ENCODE results near the gene MYO3B.

MYO3B gene

DNA sequence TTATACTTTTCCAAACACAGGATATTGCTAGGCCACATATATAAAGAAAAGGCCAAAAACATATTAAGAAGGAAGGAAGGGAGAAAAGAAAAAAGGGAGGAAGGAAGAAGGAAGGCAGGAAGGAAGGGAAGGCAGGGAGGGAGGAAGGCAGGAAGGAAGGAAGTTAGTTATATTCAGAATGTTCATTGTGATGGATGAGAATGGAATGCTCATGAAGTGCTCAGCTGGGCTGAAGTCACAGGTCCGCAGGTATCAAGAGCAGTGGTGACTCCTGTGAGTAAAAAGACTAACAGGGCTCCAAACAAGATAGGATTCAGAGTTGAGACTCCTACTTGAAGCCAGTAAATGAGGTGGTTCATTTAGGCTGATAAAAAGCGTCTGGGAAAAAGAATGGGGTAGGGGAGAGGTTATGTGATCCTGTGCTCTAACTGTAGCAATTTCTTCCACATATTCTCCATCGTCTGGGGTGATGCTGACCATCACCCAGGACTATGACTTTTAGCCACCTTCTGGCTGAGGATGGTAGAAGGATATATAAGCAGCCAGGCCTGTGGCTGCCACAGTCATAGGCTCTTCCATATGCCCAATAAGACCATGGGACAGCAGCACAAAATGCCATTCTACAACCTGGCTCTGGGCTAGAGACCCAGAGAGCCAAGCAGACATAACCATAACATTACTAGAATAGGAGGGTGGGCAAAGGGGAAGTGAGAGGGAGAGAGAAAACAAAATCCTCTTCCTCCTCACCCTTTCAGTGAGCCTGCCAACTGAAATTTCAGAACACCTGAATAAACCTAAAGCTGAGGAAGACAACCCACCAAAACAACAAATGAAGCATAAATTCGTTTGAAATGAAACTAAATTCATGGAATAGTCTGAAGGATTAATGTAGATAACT lies 173.2 kb downstream of the MYO3B start:
- H3K9me3 Mint-ChIP-seq = no peaks in the 10 kb centered on the region
- H3K4me1 Mint-ChIP-seq = peaks cover 6% of the 10 kb centered on the region
- H3K27me3 Mint-ChIP-seq = peaks cover 25% of the 10 kb centered on the region
- no peak for ATAC-seq
- no peak overlapping the region for H3K27ac Mint-ChIP-seq
- no peaks in the 10 kb centered on the region for H3K36me3 Mint-ChIP-seq
- no peak overlapping the region for H3K4me3 Mint-ChIP-seq

DNA sequence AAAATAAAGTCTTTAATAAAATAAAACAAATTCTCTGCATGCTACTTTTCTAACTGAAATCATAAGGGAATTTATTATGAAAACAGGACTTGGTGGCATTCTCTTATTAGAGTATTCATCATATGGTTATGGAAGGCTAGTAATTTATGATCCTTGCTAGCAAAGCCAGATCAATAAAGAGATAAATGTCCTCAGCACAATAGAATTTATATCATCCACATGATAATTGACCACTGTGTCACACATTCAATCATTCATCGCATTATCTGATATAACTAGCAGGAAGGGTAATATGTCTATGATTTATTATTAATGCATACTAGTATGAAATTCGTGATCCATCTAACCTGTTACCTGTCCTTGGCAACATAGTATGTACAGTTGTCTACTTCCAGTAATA lies 175.8 kb downstream of the MYO3B start:
- Mint-ChIP-seq H3K4me1 (peaks cover 6% of the 10 kb centered on the region), H3K36me3 (no peaks in the 10 kb centered on the region), H3K27me3 (peaks cover 25% of the 10 kb centered on the region), H3K4me3 (no peak overlapping the region), H3K27ac (no peak overlapping the region), H3K9me3 (no peaks in the 10 kb centered on the region)
- ATAC-seq = no peak

DNA sequence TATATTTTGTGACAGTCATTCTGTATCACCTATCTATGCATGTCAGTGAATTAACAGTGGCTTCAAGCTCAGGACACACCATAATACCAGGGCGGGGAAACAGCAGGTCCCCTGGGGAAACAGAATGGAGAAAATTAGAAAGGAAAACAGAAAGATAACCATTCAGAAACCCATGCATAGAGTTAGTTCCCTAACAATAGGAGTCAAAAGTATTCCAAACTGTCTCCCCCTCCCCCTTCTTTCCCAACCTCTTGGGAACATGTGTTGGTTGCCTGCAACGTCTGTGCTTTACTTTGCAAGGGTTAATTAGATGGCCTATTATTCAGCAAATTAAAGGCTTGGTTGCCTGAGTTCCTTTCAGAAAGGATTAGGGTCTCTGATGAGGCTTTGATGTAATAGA lies 176.4 kb downstream of the MYO3B start:
- Mint-ChIP-seq H3K36me3 (no peaks in the 10 kb centered on the region), H3K27me3 (peaks cover 25% of the 10 kb centered on the region), H3K4me1 (peaks cover 6% of the 10 kb centered on the region), H3K4me3 (no peak overlapping the region), H3K9me3 (no peaks in the 10 kb centered on the region), H3K27ac (no peak overlapping the region)
- ATAC-seq = no peak

DNA sequence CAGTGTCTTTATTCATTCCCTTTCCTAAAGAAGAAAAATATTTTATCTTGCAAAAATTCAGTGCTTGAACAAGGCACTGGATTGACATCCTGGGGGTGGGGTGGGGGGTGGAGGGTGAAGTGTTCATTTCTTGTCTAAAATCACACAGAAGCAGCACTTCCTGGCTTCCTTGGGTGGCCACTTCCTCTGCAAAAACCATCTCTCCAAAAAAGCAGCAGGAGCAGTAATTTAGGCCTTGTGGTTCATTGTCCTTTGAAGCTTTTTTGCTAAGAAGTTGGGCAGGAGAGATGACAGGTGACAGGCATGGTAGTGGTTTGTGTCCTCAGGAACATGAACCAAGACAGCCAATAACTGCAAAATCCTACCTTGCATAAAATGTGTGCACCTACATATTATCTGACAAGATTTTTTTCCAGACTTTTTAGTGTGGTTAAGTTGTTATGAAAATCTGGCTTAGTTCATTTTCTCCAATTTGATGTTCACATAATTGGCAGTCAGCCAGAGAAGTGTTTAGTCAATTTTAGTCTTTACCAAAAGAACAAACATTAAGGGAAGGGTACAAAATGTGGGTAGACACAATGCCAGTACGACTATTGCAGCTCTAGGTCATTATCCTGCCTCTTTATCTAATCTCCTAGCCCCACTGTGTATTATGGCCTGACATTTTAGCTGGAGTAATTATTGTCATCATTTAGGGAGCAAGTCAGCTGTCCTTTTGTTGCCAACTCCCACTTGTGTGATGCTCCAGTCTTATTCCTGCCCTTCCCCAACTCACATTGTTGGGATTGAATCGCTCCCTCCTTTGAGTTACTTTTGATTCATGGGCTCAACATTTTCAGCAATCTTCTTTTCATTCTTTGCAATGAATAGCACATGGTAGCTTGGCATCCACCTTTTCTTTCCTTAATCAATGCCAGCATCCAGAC lies 177.2 kb downstream of the MYO3B start:
- Mint-ChIP-seq H3K27ac (no peak overlapping the region), H3K4me3 (no peak overlapping the region), H3K4me1 (peaks cover 6% of the 10 kb centered on the region)

DNA sequence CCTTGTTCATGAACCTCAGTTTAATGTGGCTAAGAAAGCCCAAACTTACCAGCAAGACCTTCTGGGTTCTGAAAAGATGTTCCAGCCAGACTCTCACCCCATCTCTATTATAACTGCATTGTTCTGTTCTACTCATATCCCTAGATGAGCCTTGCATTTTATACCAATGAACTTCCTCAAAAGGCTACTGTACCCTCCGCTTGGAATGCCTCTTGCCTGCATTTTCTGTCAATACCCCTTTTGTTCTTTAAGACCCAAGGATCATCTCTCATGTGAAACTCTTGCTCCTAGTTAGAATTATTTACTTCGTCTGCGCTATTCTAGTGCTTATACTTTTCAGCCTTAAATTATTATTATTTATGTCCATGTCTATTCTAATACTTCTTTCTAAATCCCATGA lies 181.5 kb downstream of the MYO3B start:
- H3K9me3 Mint-ChIP-seq = no peaks in the 10 kb centered on the region
- peaks cover 6% of the 10 kb centered on the region for H3K4me1 Mint-ChIP-seq

More for the DNA sequence above, 177.2 kb downstream of the MYO3B start:
- H3K9me3 Mint-ChIP-seq = no peaks in the 10 kb centered on the region
- peaks cover 24% of the 10 kb centered on the region for H3K27me3 Mint-ChIP-seq
- no peaks in the 10 kb centered on the region for H3K36me3 Mint-ChIP-seq
- no peak for ATAC-seq

DNA sequence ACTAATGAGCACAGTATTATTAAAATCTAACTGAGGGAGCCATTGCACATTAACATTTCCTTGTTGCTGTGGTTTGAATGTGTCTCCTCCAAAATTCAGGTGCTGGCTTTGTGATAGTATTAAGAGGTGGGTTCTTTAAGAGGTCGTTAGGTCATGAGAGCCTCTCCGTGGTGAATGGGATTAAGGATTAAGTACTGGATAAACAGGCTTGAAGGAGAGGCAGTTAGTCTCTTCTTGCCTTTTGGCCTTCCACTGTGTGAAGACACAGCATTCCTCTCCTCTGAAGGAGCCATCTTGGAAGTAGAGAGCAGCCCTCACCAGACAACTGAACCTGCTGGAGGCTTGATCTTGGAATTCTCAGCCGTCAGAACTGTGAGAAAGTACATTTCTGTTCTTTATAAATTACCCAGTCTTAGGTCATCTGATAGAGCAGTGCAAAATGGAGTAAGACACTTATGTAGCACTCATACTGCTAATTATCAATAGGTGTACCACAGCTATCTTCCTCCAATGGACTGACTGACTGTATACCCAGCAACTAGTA lies 182.7 kb downstream of the MYO3B start:
- Mint-ChIP-seq H3K27ac (no peak overlapping the region), H3K9me3 (no peaks in the 10 kb centered on the region), H3K4me1 (peaks cover 6% of the 10 kb centered on the region), H3K27me3 (peaks cover 11% of the 10 kb centered on the region), H3K36me3 (no peaks in the 10 kb centered on the region), H3K4me3 (no peak overlapping the region)
- no peak for ATAC-seq

More for the DNA sequence above, 181.5 kb downstream of the MYO3B start:
- Mint-ChIP-seq H3K36me3 (no peaks in the 10 kb centered on the region), H3K27ac (no peak overlapping the region), H3K4me3 (no peak overlapping the region), H3K27me3 (peaks cover under 1% of the 10 kb centered on the region)
- ATAC-seq = no peak

DNA sequence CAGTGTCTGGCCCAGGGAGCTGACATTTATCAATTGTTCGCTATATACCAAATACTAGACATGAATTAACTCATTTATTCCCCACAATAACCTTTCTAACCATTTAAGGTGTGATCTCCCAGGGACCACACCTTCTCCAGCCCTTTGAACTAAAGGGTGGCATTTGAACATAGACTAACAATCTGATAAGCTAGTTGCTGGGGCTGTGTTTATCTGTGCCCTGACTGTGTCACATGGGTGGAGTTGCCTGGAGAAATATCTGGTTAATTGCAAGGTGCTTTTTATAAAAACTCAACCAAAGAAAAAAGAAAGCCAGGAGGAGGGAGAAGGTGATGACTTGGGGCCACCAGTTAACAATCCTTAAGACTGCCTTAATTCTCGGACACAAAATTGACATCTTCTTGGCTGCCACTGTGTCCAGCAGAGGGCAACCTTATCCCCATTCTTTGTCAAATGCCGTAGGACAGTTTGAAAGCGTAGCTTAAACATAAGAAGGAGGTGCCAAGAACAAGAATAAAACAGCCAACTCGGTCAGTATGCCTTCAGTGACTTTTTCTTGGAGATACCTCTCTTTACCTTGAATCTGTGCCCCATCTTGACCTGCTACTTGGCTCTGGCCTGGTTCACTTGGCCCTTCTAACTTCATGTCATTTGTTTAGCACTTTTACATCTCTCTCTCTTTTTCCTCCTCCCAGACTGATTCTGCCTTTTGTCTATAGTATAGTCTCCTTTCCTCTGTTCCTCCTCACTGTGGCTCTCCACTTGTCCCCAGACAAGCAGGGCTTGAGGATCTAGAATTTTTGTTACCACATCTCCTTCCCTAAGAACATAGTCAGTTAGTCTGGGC lies 183.4 kb downstream of the MYO3B start:
- peaks cover 6% of the 10 kb centered on the region for H3K4me1 Mint-ChIP-seq
- no peaks in the 10 kb centered on the region for H3K9me3 Mint-ChIP-seq
- ATAC-seq = peak; percentile 71
- H3K36me3 Mint-ChIP-seq = no peaks in the 10 kb centered on the region
- no peak overlapping the region for H3K4me3 Mint-ChIP-seq
- peaks cover 18% of the 10 kb centered on the region for H3K27me3 Mint-ChIP-seq
- H3K27ac Mint-ChIP-seq = no peak overlapping the region

DNA sequence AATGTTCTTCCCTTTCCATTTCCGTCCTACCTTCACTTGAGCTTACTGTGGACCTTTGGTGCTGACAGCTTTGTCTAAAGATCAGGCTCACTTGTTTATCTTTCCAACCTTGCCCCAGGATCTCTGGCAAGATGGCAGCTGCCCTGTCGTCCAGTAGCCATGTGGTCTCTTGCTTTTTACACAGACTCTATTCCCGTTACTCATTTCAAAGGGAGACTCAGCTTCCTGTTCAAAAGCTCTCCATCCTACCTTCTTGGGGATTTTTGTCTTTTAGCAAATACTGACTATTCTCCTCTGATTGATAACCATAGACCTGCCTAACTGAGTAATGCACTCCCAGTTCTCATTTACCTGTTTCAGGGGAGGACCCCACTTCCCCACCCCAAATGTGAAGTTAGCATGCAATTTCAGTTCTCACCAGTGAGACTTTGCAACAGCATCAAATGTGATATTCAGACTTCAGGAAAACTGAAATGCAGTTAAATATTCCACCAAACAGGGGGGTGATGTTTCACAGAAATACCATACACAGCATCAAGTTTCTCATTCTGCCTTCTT lies 184.4 kb downstream of the MYO3B start:
- H3K27me3 Mint-ChIP-seq = peaks cover 29% of the 10 kb centered on the region
- H3K36me3 Mint-ChIP-seq = no peaks in the 10 kb centered on the region
- no peak overlapping the region for H3K4me3 Mint-ChIP-seq
- H3K9me3 Mint-ChIP-seq = no peaks in the 10 kb centered on the region
- no peak overlapping the region for H3K27ac Mint-ChIP-seq
- H3K4me1 Mint-ChIP-seq = peaks cover 6% of the 10 kb centered on the region
- no peak for ATAC-seq

DNA sequence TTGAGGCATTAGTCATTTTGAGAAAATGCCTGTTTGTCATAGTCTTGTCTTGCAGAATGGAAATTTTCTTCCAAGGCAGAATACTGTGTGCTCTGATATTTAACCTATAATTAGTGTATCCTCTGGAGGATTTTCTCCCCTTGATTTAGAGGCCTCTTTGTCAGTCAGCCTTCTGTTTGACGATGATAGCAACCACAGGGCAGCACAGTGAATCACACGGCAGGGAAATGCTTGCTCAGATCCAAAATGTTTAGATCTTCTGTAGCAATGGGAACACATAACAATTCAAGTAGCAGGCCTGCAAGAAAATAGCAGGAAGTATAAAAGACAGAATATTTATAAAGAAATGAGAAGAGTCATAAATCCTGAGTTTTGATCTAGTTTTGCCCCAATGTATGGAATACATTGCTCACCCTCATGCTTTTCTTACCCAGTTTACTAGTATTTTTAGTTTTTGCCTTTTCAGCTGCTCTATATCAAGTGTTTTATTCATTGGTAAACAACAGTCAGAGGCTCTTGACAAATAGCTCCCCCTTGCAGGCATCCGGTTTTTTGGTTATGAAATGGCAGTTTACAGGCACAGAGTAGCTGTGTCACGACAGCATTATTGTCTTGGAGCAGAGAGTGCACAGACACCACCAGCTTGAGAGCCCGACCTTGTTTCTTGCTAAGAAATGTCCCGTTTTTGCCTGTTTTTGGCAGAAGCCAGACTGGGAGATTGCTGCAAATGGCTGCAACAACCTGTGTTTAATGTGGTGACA lies 185.1 kb downstream of the MYO3B start:
- Mint-ChIP-seq H3K4me1 (peaks cover 6% of the 10 kb centered on the region), H3K36me3 (no peaks in the 10 kb centered on the region), H3K9me3 (no peaks in the 10 kb centered on the region), H3K4me3 (no peak overlapping the region), H3K27ac (no peak overlapping the region), H3K27me3 (peaks cover 29% of the 10 kb centered on the region)
- peak; percentile 22 for ATAC-seq

DNA sequence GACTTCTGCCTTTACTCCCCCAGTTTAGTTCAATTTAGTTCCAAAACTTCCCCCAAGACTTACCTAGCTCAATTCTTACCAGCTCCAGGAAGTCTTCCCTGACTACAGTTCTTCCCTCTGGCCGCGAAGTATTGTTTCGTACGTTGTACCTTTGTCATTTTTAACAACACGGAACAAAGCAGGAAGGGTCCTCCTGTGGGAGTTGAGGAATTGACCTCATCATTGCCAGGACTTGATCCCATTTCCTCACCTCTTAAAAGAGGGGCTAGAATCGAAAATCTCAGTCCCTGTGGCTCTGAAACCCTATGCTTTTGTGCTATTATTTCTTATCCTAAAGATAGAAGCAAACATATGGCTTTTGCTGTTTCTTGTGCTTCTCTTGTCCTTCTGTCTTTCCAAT lies 187.1 kb downstream of the MYO3B start:
- Mint-ChIP-seq H3K27me3 (peaks cover 29% of the 10 kb centered on the region), H3K27ac (no peak overlapping the region), H3K4me3 (no peak overlapping the region), H3K4me1 (peaks cover 13% of the 10 kb centered on the region), H3K9me3 (no peaks in the 10 kb centered on the region), H3K36me3 (no peaks in the 10 kb centered on the region)
- ATAC-seq = no peak

DNA sequence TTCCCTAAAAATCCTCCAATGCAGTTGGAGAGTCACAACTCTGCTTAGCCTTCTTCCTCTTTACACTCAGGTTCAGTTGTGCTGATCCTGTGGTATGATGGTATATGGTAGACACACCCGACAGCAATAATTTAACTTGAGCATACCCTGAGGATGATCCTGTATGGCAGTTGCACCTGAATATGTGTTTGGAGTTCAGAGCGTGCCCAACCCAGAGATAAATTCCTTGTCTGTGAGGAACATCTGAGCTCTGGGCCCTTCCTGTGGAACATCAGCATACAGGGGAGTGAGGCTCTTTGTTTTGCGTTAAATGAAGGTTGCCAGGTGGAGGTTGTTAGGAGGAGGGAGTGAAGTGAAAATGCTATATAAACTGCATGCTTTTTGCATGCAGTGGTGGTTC lies 187.7 kb downstream of the MYO3B start:
- H3K27ac Mint-ChIP-seq = no peak overlapping the region
- peaks cover 13% of the 10 kb centered on the region for H3K4me1 Mint-ChIP-seq
- peaks cover 35% of the 10 kb centered on the region for H3K27me3 Mint-ChIP-seq
- H3K4me3 Mint-ChIP-seq = no peak overlapping the region
- no peaks in the 10 kb centered on the region for H3K9me3 Mint-ChIP-seq
- ATAC-seq = no peak
- no peaks in the 10 kb centered on the region for H3K36me3 Mint-ChIP-seq

DNA sequence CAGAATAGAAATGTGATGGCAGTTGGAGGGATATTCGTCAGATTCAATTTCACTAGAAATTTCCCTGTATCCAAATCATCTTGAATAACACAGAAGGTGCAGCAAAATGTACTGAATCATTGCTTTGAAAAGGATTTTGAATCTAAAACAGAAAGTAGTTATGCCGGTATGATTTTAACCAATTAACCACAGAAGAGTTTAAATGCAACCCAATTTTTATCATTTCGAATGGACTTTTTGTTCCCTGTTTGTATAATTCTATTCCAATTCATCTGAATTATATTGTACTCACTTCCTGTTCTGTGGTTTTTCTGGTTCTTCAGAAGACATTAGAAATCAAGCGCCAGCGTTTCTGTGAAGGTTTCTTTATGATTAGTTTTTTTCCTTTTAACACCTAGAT lies 190.4 kb downstream of the MYO3B start:
- Mint-ChIP-seq H3K36me3 (no peaks in the 10 kb centered on the region), H3K9me3 (no peaks in the 10 kb centered on the region), H3K27ac (no peak overlapping the region), H3K4me1 (peaks cover 7% of the 10 kb centered on the region), H3K27me3 (peaks cover 57% of the 10 kb centered on the region), H3K4me3 (no peak overlapping the region)
- ATAC-seq = no peak

DNA sequence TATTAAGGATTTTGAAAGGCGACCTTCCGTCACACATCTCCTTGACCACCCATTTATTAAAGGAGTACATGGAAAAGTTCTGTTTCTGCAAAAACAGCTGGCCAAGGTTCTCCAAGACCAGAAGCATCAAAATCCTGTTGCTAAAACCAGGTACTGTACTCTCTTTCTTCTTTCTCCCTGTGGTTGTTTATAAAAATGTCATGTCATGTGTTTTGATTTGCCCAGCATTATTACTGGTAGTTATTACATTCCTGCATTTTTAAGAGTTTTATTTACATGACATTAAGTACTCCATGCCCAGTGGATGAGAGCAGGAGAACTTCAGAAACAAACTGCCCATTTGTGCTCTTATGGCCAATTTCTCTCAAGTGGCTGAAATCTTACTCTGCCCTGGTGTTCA lies 191.3 kb downstream of the MYO3B start:
- ATAC-seq = no peak
- Mint-ChIP-seq H3K36me3 (no peaks in the 10 kb centered on the region), H3K27me3 (peaks cover 59% of the 10 kb centered on the region), H3K9me3 (no peaks in the 10 kb centered on the region), H3K4me1 (peaks cover 7% of the 10 kb centered on the region), H3K27ac (no peak overlapping the region), H3K4me3 (no peak overlapping the region)

DNA sequence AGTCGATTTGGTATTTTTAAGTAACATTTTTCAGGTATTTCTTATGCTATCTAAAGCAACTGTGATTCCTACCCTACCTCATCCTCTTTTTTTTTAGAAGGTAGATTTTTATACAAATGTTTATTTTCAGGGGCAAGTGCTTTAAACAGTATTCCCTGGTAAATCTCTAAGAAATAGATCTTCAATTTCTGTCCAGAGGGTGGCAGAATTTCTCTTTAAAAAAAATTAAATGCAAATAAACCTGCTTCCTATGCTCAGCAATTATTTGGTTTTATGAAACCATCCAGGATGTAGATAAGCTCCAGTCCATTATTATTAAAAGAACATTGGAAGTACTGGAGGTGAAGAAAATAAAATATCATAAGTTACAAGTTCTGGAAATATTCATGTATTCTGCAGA lies 191.9 kb downstream of the MYO3B start:
- ATAC-seq = no peak
- no peaks in the 10 kb centered on the region for H3K36me3 Mint-ChIP-seq
- H3K27ac Mint-ChIP-seq = no peak overlapping the region
- no peaks in the 10 kb centered on the region for H3K9me3 Mint-ChIP-seq
- no peak overlapping the region for H3K4me3 Mint-ChIP-seq
- H3K27me3 Mint-ChIP-seq = peaks cover 55% of the 10 kb centered on the region
- peaks cover 7% of the 10 kb centered on the region for H3K4me1 Mint-ChIP-seq

All from stimulated activated memory B cell treated with anti-CD40 and anti-IgM and Interleukin-4, amounts not matched to agents 10 μg/mL and 1 μg/mL and 100 μg/mL, for 72 hours (primary cell).